AG09309 (cell line): ENCODE measurements around the gene CCDC200.
"Not testable (repeated sequence)": the region's sequence is repeated elsewhere in the genome, so short reads cannot be mapped to it uniquely, and the experiment has no call there.

ENCODE experiments used
- DNase-seq: peaks from one replicate; pipeline ENCODE4 v3.0.0-alpha.2; 2010; ENCODE audit warnings: low read depth
- H3K4me3 ChIP-seq: 2 replicates; pipeline ENCODE4 v1.5.1; 2011; ENCODE audit warnings: mild to moderate bottlenecking, low read depth, low read length, moderate library complexity; ENCODE audit not compliant: control insufficient read depth
- TF ChIP-seq, protein P1 (sequence below): IDR thresholded peaks from 2 replicates; pipeline ENCODE4 v1.5.1; 2011; ENCODE audit warnings: mild to moderate bottlenecking, low read depth, low read length, inconsistent platforms; ENCODE audit not compliant: insufficient read depth, control insufficient read depth; ENCODE audit errors: missing control alignments

The CCDC200 gene

DNA sequence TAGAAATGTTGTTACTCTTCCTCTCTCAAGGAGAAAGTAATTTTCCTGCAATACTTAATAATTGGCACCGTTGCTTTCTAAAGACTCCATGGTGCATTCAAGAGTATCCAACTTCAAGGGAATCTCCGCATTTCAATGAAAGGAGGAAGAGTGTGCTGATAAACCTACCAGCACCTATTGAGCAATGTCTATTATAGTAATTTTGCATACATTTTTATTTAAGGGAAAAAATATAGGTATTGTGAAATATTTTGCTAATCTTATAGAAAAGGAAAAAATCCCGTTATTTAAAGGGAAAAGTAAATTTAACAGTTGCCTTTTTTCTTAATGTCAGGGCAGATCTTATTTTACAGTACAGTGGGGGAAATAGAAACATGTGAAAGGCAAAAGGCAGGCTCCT, 17.8 kb downstream of the CCDC200 start:
- H3K4me3 ChIP-seq, result no peak overlapping the region
- DNase-seq, result no peak
- TF ChIP-seq, protein P1, sequence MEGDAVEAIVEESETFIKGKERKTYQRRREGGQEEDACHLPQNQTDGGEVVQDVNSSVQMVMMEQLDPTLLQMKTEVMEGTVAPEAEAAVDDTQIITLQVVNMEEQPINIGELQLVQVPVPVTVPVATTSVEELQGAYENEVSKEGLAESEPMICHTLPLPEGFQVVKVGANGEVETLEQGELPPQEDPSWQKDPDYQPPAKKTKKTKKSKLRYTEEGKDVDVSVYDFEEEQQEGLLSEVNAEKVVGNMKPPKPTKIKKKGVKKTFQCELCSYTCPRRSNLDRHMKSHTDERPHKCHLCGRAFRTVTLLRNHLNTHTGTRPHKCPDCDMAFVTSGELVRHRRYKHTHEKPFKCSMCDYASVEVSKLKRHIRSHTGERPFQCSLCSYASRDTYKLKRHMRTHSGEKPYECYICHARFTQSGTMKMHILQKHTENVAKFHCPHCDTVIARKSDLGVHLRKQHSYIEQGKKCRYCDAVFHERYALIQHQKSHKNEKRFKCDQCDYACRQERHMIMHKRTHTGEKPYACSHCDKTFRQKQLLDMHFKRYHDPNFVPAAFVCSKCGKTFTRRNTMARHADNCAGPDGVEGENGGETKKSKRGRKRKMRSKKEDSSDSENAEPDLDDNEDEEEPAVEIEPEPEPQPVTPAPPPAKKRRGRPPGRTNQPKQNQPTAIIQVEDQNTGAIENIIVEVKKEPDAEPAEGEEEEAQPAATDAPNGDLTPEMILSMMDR, result no peak

DNA sequence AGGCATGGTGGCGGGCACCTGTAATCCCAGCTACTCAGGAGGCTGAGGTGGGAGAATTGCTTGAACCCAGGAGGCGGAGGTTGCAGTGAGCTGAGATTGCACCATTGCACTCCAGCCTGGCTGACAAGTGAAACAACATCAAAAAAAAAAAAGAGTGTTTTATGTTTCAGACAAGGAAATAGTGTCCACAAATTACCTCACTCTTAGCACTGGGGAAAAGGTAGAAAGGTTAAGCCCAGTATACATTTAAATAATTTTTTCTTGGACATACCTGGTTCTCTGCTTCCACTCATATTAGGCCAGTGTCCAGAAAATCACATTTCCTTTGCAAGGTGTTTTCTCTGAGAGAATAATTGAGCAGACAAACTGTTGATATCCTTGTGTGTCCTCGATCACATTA, 25.4 kb downstream of the CCDC200 start:
- H3K4me3 ChIP-seq, DNase-seq: not testable (repeated sequence)

DNA sequence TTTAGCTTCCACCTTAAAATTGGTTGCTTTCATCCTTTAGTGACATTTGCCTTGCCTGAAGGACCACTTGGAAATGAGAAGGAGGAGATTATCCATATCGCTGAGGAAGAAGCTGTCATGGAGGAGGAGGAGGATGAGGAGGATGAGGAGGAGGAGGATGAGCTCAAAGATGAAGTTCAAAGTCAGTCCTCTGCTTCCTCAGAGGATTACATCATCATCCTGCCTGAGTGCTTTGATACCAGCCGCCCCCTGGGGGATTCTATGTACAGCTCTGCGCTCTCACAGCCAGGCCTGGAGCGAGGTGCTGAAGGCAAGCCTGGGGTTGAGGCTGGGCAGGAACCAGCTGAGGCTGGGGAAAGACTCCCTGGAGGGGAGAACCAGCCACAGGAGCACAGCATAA, 28.3 kb downstream of the CCDC200 start:
- TF ChIP-seq, protein P1, result no peak
- no peak overlapping the region for H3K4me3 ChIP-seq
- no peak for DNase-seq

- TF ChIP-seq, protein P1, result no peak
- DNase-seq, result no peak
- no peak overlapping the region for H3K4me3 ChIP-seq
Measured at GRCh38 chr17:43199633-43200032, 28.8 kb downstream of the CCDC200 start.

- H3K4me3 ChIP-seq, result no peak overlapping the region
- TF ChIP-seq, protein P1, result no peak
- no peak for DNase-seq
Measured at GRCh38 chr17:43193251-43193650, 35.2 kb downstream of the CCDC200 start.

- H3K4me3 ChIP-seq, DNase-seq: not testable (repeated sequence)
Measured at GRCh38 chr17:43186656-43187055, 41.8 kb downstream of the CCDC200 start.

DNA sequence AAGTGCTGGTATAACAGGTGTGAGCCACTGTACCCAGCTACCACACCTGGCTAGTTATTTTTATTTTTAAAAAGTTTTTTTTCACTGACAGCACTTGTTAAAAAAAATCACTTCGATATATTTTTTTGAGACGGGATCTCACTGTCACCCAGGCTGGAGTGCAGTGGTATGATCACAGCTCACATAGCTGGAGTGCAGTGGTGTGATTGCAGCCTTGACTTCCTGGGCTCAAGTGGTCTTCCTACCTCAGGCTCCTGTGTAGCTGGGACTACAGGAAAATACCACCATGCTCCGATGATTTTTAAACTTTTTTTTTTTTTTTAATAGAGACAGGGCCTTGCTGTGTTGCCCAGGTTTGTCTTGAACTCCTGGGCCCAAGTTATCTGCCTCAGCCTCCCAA, 44.5 kb downstream of the CCDC200 start:
- DNase-seq, result no peak
- H3K4me3 ChIP-seq, result no peak overlapping the region

GRCh38 chr17:43176119-43176570, 52.3 kb downstream of the CCDC200 start:
- TF ChIP-seq, protein P1, result no peak
- no peak for DNase-seq
- H3K4me3 ChIP-seq, result no peak overlapping the region

More for the DNA sequence above, 44.5 kb downstream of the CCDC200 start:
- TF ChIP-seq, protein P1, result no peak
